ENCODE results near the gene CDH11.

CDH11 gene

GRCh38 chr16:64952177-64952576 is 169.7 kb downstream of the CDH11 start:
- no peaks in the 10 kb centered on the region for H3K9me3 ChIP-seq (ENCODE audit: severe bottlenecking)
- H3K36me3 ChIP-seq (ENCODE audit: low read depth) = peaks cover 3% of the 10 kb centered on the region; the same call in 1 of the 2 replicates
- no peaks in the 10 kb centered on the region for H3K27me3 ChIP-seq (ENCODE audit: insufficient read depth, poor library complexity, severe bottlenecking)
- ATAC-seq (ENCODE audit: low read depth) = peak; percentile 50; the same call in 1 of the 3 replicates
- no peak for TF ChIP-seq CTCF (IDR thresholded peaks at IDR 0.05; ENCODE audit: poor library complexity, severe bottlenecking)
- no peaks in the 10 kb centered on the region for H3K4me1 ChIP-seq (ENCODE audit: insufficient read depth, poor library complexity, severe bottlenecking)
- H3K27ac ChIP-seq (ENCODE audit: poor library complexity, severe bottlenecking) = no peak overlapping the region
- no peak for DNase-seq (ENCODE audit: low spot score)
- no peak overlapping the region for H3K4me3 ChIP-seq (ENCODE audit: severe bottlenecking)

GRCh38 chr16:64951193-64951592 is 170.7 kb downstream of the CDH11 start:
- Histone ChIP-seq H3K27me3 (ENCODE audit: insufficient read depth, poor library complexity, severe bottlenecking) (no peaks in the 10 kb centered on the region), H3K27ac (ENCODE audit: poor library complexity, severe bottlenecking) (no peak overlapping the region), H3K4me3 (ENCODE audit: severe bottlenecking) (no peak overlapping the region), H3K9me3 (ENCODE audit: severe bottlenecking) (no peaks in the 10 kb centered on the region), H3K4me1 (ENCODE audit: insufficient read depth, poor library complexity, severe bottlenecking) (no peaks in the 10 kb centered on the region), H3K36me3 (ENCODE audit: low read depth) (peaks cover 10% of the 10 kb centered on the region; the same call in 1 of the 2 replicates)
- no peak for TF ChIP-seq CTCF (IDR thresholded peaks at IDR 0.05; ENCODE audit: poor library complexity, severe bottlenecking)
- no peak for DNase-seq (ENCODE audit: low spot score)
- ATAC-seq (ENCODE audit: low read depth) = no peak

- Histone ChIP-seq H3K36me3 (ENCODE audit: low read depth) (peaks cover 10% of the 10 kb centered on the region; the same call in 1 of the 2 replicates), H3K9me3 (ENCODE audit: severe bottlenecking) (no peaks in the 10 kb centered on the region), H3K27me3 (ENCODE audit: insufficient read depth, poor library complexity, severe bottlenecking) (no peaks in the 10 kb centered on the region), H3K4me1 (ENCODE audit: insufficient read depth, poor library complexity, severe bottlenecking) (no peaks in the 10 kb centered on the region), H3K27ac (ENCODE audit: poor library complexity, severe bottlenecking) (no peak overlapping the region), H3K4me3 (ENCODE audit: severe bottlenecking) (no peak overlapping the region)
- DNase-seq (ENCODE audit: low spot score) (no peak), ATAC-seq (ENCODE audit: low read depth) (no peak)
- no peak for TF ChIP-seq CTCF (IDR thresholded peaks at IDR 0.05; ENCODE audit: poor library complexity, severe bottlenecking)
Measured at GRCh38 chr16:64950731-64951130, 171.1 kb downstream of the CDH11 start.

- TF ChIP-seq CTCF (IDR thresholded peaks at IDR 0.05; ENCODE audit: poor library complexity, severe bottlenecking) = peak; percentile 23
- no peaks in the 10 kb centered on the region for H3K4me1 ChIP-seq (ENCODE audit: insufficient read depth, poor library complexity, severe bottlenecking)
- ATAC-seq (ENCODE audit: low read depth) (no peak), DNase-seq (ENCODE audit: low spot score) (no peak)
- peaks cover 10% of the 10 kb centered on the region; the same call in 1 of the 2 replicates for H3K36me3 ChIP-seq (ENCODE audit: low read depth)
- no peaks in the 10 kb centered on the region for H3K9me3 ChIP-seq (ENCODE audit: severe bottlenecking)
- no peak overlapping the region for H3K4me3 ChIP-seq (ENCODE audit: severe bottlenecking)
- H3K27me3 ChIP-seq (ENCODE audit: insufficient read depth, poor library complexity, severe bottlenecking) = no peaks in the 10 kb centered on the region
- no peak overlapping the region for H3K27ac ChIP-seq (ENCODE audit: poor library complexity, severe bottlenecking)
Measured at GRCh38 chr16:64950262-64950661, 171.6 kb downstream of the CDH11 start.

- DNase-seq (ENCODE audit: low spot score) (no peak), ATAC-seq (ENCODE audit: low read depth) (no peak)
- no peak overlapping the region for H3K27ac ChIP-seq (ENCODE audit: poor library complexity, severe bottlenecking)
- no peaks in the 10 kb centered on the region for H3K4me1 ChIP-seq (ENCODE audit: insufficient read depth, poor library complexity, severe bottlenecking)
- no peaks in the 10 kb centered on the region for H3K9me3 ChIP-seq (ENCODE audit: severe bottlenecking)
- no peaks in the 10 kb centered on the region for H3K27me3 ChIP-seq (ENCODE audit: insufficient read depth, poor library complexity, severe bottlenecking)
- H3K36me3 ChIP-seq (ENCODE audit: low read depth) = peaks cover 10% of the 10 kb centered on the region; the same call in 1 of the 2 replicates
- H3K4me3 ChIP-seq (ENCODE audit: severe bottlenecking) = no peak overlapping the region
- TF ChIP-seq CTCF (IDR thresholded peaks at IDR 0.05; ENCODE audit: poor library complexity, severe bottlenecking) = no peak
Measured at GRCh38 chr16:64948056-64948455, 173.8 kb downstream of the CDH11 start.
